ENCODE measurements around the gene HUWE1. TPM values are rescaled to one million over a fixed set of nuclear protein-coding genes. Genes with fewer than 3 reads are reported as not detected.

Gene HUWE1, protein sequence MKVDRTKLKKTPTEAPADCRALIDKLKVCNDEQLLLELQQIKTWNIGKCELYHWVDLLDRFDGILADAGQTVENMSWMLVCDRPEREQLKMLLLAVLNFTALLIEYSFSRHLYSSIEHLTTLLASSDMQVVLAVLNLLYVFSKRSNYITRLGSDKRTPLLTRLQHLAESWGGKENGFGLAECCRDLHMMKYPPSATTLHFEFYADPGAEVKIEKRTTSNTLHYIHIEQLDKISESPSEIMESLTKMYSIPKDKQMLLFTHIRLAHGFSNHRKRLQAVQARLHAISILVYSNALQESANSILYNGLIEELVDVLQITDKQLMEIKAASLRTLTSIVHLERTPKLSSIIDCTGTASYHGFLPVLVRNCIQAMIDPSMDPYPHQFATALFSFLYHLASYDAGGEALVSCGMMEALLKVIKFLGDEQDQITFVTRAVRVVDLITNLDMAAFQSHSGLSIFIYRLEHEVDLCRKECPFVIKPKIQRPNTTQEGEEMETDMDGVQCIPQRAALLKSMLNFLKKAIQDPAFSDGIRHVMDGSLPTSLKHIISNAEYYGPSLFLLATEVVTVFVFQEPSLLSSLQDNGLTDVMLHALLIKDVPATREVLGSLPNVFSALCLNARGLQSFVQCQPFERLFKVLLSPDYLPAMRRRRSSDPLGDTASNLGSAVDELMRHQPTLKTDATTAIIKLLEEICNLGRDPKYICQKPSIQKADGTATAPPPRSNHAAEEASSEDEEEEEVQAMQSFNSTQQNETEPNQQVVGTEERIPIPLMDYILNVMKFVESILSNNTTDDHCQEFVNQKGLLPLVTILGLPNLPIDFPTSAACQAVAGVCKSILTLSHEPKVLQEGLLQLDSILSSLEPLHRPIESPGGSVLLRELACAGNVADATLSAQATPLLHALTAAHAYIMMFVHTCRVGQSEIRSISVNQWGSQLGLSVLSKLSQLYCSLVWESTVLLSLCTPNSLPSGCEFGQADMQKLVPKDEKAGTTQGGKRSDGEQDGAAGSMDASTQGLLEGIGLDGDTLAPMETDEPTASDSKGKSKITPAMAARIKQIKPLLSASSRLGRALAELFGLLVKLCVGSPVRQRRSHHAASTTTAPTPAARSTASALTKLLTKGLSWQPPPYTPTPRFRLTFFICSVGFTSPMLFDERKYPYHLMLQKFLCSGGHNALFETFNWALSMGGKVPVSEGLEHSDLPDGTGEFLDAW (N-terminal part only)
- total RNA-seq (100 to 1,000 TPM; 122 to 222 (median 172) TPM), polyA plus RNA-seq (100 to 1,000 TPM in 1 of 2 donors, 10 to 100 TPM in 1; 34.7 to 104 TPM)
- long read RNA-seq, donor 1, partial matches to known transcripts: 38 of 39 reads
- long read RNA-seq, donor 1, other reads (novel, unspliced or antisense): 1 of 39 reads
- long read RNA-seq, donor 2, partial matches to known transcripts: 40 of 45 reads
- long read RNA-seq, donor 2, other reads (novel, unspliced or antisense): 5 of 45 reads
- long read RNA-seq, donor 3, partial matches to known transcripts: 47 of 49 reads
- long read RNA-seq, donor 3, other reads (novel, unspliced or antisense): 2 of 49 reads

DNA sequence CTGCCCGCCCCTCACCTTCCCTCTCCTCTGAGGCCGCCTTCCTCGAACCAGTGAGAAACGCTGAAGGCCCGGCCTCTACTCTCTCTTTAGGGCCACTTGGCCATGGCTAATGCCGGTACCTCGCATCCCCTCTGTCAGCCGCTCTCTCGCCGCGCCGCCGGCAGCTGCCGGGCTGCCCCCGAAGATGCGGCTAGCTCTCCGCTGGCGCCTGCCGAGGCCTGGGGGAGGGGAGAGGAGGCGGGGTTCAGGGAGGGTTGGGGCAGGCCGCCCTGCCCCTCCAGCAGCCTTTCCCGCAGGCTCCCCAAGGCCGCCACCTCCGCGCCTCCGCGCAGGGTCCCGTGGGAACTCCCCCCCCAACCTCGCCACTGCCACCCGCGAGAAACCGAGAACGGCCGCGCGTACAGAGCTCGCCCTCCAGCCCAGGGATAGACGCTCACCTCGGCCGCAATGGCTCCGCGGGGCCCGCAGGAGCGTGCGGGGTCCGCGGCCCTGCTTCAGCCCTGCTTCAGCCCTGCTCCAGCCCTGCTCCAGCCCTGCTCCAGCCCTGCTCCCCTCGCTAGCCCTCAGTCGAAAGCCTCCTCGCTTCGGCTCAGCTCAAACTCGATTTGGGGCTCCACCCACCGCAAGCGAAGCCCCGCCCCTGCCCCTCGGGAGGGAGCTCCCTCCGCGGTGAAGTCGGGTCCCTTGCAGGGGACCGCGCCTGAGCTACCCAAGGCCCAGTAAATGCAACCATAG is at the start of gene HUWE1:
HUWE1 (minus strand) TSS at position 569 of the 735 bp plus-strand sequence. CDS start 32,612 bp downstream, outside the sequence.
- intact Hi-C loops (cut with DNase I): loop anchor here in 2 of 10 donors (10.0 kb wide), 1 partner anchor 358 kb away; the partner anchor contains the start of gene PHF8 (in 2 of the 2)
- DNase-seq (peak; percentile 79 to 90 (median 82)), ATAC-seq (peak; percentile 34 to 73 (median 64))
- Histone ChIP-seq H3K4me1 (peaks cover 0 to 28% (median 7%) of the 10 kb centered on the region in 12 donors), H3K9me3 (peaks cover 0 to 7% (median 0%) of the 10 kb centered on the region in 12 donors), H3K27ac (peak within 1 kb of the TSS in 11 of 12 donors; percentile 81 to 90 (median 88)), H3K36me3 (peaks cover 0 to 6% (median 3%) of the 10 kb centered on the region in 9 donors), H3K4me3 (peak within 1 kb of the TSS; percentile 39 to 96 (median 70)), H3K27me3 (no peaks in the 10 kb centered on the region)
- peak in 1 of 2 donors; percentile 32 for TF ChIP-seq POLR2A (IDR thresholded peaks at IDR 0.05)
- TF ChIP-seq, protein P1, sequence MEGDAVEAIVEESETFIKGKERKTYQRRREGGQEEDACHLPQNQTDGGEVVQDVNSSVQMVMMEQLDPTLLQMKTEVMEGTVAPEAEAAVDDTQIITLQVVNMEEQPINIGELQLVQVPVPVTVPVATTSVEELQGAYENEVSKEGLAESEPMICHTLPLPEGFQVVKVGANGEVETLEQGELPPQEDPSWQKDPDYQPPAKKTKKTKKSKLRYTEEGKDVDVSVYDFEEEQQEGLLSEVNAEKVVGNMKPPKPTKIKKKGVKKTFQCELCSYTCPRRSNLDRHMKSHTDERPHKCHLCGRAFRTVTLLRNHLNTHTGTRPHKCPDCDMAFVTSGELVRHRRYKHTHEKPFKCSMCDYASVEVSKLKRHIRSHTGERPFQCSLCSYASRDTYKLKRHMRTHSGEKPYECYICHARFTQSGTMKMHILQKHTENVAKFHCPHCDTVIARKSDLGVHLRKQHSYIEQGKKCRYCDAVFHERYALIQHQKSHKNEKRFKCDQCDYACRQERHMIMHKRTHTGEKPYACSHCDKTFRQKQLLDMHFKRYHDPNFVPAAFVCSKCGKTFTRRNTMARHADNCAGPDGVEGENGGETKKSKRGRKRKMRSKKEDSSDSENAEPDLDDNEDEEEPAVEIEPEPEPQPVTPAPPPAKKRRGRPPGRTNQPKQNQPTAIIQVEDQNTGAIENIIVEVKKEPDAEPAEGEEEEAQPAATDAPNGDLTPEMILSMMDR (IDR thresholded peaks at IDR 0.05): no peak
- WGBS, 4 donors: 0 to 35% (median 15%) methylated on average over 32 to 56 of the region's 61 CpGs

DNA sequence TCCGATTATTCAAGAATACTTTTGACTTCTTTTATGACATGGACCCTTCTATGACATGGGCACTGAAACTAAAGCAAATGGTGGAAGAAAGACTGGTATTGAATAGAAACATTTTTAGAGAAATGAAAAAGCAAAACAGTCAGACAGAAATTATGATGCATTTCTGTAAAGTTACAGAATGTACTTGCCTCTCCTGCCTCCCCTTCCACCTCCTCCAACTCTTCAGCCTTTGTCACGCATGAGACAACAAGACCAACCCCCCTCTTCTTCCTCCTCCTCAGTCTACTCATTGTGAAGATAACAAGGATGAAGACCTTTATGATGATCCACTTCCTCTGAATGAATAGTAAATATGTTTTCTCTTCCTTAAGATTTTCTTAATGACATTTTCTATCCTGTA is 46.3 kb upstream of the HUWE1 start:
- intact Hi-C loops (cut with DNase I): no loop called here
- no peaks in the 10 kb centered on the region for H3K4me1 ChIP-seq
- no peak for TF ChIP-seq POLR2A (IDR thresholded peaks at IDR 0.05)
- H3K4me3 ChIP-seq: no peak overlapping the region
- no peak overlapping the region for H3K27ac ChIP-seq
- no peaks in the 10 kb centered on the region for H3K9me3 ChIP-seq
- no peaks in the 10 kb centered on the region for H3K36me3 ChIP-seq
- WGBS, 4 donors: 62 to 73% (median 69%) methylated on average over 2 of the region's 2 CpGs
- H3K27me3 ChIP-seq: no peaks in the 10 kb centered on the region
- no peak for ATAC-seq
- no peak for DNase-seq

DNA sequence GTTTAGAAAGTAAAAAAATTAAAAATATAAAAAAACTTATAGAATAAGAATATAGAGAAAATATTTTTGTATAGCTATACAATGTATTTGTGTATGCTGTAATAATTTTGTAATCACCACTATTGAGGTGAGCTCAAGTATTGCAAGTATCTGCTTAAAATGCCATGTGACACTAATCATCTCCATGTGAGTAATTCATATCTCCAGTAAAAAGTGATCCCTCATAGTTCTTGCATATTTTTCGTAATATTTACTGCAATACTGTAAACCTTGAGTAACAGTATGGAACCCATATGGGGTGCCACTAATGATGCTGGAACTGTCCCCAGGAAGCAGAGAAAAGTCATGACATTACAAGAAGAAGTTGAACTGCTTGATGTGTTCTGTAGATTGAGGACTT is 43.2 kb upstream of the HUWE1 start:
- Histone ChIP-seq H3K36me3 (no peaks in the 10 kb centered on the region), H3K4me3 (no peak overlapping the region), H3K9me3 (no peaks in the 10 kb centered on the region), H3K27ac (no peak overlapping the region), H3K4me1 (no peaks in the 10 kb centered on the region), H3K27me3 (no peaks in the 10 kb centered on the region)
- no peak for DNase-seq
- intact Hi-C loops (cut with DNase I): no loop called here
- TF ChIP-seq, protein P1 (IDR thresholded peaks at IDR 0.05): no peak
- TF ChIP-seq POLR2A (IDR thresholded peaks at IDR 0.05): no peak
- WGBS, 4 donors: 0% methylated on average over 1 of the region's 1 CpG
- no peak for ATAC-seq

Measured in heart left ventricle (tissue), 16 donors.